ENCODE data around the gene FAM25A. TPM values are rescaled to one million over a fixed set of nuclear protein-coding genes. Genes with fewer than 3 reads are reported as not detected.

The FAM25A gene
- total RNA-seq, 4 donors from 2014 or later: 178 to 699 (median 512) TPM

DNA sequence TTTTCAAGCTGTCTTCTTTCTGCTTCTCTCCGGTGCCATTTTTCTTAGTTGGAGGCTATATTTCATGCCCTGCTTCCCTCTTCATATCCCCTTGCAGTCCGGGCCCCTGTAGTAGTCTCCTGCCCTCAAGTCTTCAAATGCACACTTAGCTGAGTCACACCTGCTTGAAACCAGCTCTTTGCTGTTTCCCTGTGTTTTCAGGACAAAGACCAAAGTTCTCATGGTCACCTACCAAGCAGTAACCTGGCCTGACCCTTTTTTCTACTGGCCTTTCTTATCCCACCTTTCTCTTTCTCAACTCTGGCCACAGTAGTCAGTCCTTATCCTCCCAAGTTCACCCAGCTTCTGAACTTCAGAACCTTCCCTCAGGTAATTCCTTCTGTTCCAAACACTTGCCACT lies 46.1 kb downstream of the FAM25A start:
- Histone ChIP-seq H3K4me3 (no peak overlapping the region), H3K4me1 (no peaks in the 10 kb centered on the region), H3K9me3 (no peaks in the 10 kb centered on the region), H3K27me3 (no peaks in the 10 kb centered on the region), H3K36me3 (peaks cover 93% of the 10 kb centered on the region), H3K27ac (no peak overlapping the region)
- DNase-seq (ENCODE audit: low spot score in 2 of 2): no peak
- TF ChIP-seq, protein P1, sequence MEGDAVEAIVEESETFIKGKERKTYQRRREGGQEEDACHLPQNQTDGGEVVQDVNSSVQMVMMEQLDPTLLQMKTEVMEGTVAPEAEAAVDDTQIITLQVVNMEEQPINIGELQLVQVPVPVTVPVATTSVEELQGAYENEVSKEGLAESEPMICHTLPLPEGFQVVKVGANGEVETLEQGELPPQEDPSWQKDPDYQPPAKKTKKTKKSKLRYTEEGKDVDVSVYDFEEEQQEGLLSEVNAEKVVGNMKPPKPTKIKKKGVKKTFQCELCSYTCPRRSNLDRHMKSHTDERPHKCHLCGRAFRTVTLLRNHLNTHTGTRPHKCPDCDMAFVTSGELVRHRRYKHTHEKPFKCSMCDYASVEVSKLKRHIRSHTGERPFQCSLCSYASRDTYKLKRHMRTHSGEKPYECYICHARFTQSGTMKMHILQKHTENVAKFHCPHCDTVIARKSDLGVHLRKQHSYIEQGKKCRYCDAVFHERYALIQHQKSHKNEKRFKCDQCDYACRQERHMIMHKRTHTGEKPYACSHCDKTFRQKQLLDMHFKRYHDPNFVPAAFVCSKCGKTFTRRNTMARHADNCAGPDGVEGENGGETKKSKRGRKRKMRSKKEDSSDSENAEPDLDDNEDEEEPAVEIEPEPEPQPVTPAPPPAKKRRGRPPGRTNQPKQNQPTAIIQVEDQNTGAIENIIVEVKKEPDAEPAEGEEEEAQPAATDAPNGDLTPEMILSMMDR (IDR thresholded peaks at IDR 0.05): no peak
- TF ChIP-seq EP300 (IDR thresholded peaks at IDR 0.05) (no peak), POLR2A (IDR thresholded peaks at IDR 0.05) (no peak), POLR2AphosphoS5 (IDR thresholded peaks at IDR 0.05) (no peak)
- 98% methylated on average over 2 of the region's 2 CpGs for WGBS

DNA sequence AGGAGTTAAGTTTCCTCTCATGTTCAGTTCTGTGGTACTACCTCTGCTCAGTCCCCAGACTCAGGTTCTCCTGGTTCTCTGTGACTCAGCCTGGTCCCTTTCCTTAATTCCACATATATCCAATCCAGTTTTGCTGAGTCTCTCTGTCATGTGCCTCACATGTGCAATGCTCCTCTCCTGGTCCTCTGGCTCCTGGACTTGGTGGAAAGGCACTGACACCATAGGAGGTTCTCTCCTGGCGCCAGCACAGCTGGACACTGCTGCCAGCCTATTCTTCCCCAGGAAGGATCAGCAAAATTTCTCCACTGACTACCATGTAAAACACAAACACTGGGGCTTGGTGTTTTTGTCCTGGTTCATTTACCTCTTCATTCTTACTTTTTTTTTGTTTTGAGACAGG lies 46.8 kb downstream of the FAM25A start:
- 100% methylated on average over 1 of the region's 1 CpG for WGBS
- Histone ChIP-seq H3K27ac (no peak overlapping the region), H3K4me1 (no peaks in the 10 kb centered on the region), H3K36me3 (peaks cover 93% of the 10 kb centered on the region), H3K9me3 (no peaks in the 10 kb centered on the region), H3K4me3 (no peak overlapping the region), H3K27me3 (no peaks in the 10 kb centered on the region)
- no peak for TF ChIP-seq POLR2AphosphoS5 (IDR thresholded peaks at IDR 0.05)
- TF ChIP-seq POLR2A (IDR thresholded peaks at IDR 0.05): no peak
- TF ChIP-seq EP300 (IDR thresholded peaks at IDR 0.05): no peak
- TF ChIP-seq, protein P1 (IDR thresholded peaks at IDR 0.05): no peak
- no peak for DNase-seq (ENCODE audit: low spot score in 2 of 2)

DNA sequence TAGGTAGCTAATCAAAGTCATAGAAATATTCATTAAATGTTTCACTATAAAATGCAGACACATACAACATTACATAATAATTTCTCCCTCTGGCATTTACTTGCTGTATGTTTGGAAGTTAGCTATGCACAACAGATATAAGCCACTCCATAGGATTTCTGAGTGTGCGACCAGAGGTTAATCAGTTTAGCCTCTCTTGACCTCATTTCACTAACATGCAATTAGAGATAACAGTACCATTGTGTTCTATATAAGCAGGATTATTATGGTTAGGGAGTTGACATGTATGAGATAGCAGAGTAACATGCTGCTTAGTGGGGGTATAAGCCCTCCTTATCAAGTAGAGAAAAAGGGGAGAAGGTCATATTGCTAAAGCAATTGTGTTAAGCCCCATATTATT lies 48.2 kb downstream of the FAM25A start:
- Histone ChIP-seq H3K4me3 (no peak overlapping the region), H3K9me3 (no peaks in the 10 kb centered on the region), H3K4me1 (no peaks in the 10 kb centered on the region), H3K27ac (no peak overlapping the region), H3K27me3 (no peaks in the 10 kb centered on the region), H3K36me3 (peaks cover 91% of the 10 kb centered on the region)
- TF ChIP-seq POLR2A (IDR thresholded peaks at IDR 0.05) (no peak), POLR2AphosphoS5 (IDR thresholded peaks at IDR 0.05) (no peak), EP300 (IDR thresholded peaks at IDR 0.05) (no peak)
- TF ChIP-seq, protein P1 (IDR thresholded peaks at IDR 0.05): no peak
- WGBS: 97% methylated on average over 1 of the region's 1 CpG
- no peak for DNase-seq (ENCODE audit: low spot score in 2 of 2)

DNA sequence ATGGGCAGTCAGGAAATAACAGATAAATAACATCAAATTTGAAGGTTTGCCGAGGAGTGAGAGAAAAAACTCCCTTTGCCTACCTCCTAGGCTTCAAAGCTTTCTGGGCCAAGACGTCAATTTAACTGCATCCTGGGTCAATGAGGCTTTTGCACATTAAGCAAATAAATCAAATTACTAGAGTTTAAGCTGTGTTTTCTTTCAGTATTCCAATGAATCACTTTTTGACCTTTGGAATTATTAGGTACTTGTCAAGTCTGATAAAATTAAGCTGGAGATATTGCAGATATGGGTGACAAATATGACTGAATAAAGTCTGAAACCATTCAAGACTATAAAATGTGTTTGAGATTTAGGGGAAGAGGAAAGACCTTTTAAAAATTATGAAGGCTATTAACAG lies 52.4 kb downstream of the FAM25A start:
- DNase-seq (ENCODE audit: low spot score in 2 of 2): no peak
- no peaks in the 10 kb centered on the region for H3K4me1 ChIP-seq
- H3K9me3 ChIP-seq: no peaks in the 10 kb centered on the region
- H3K27ac ChIP-seq: no peak overlapping the region
- TF ChIP-seq EP300 (IDR thresholded peaks at IDR 0.05) (no peak), POLR2A (IDR thresholded peaks at IDR 0.05) (no peak), POLR2AphosphoS5 (IDR thresholded peaks at IDR 0.05) (no peak)
- TF ChIP-seq, protein P1 (IDR thresholded peaks at IDR 0.05): no peak
- no peaks in the 10 kb centered on the region for H3K27me3 ChIP-seq
- WGBS: 83% methylated on average over 2 of the region's 2 CpGs
- peaks cover 63% of the 10 kb centered on the region for H3K36me3 ChIP-seq
- no peak overlapping the region for H3K4me3 ChIP-seq

Other genes starting within 250 kb of the FAM25A start
- gene MMRN2, start 62.7 kb upstream of the FAM25A start, total RNA-seq: 10 to 100 TPM; 23.1 to 77.6 (median 40.7) TPM
- 10 to 100 TPM; 20.7 to 27.1 (median 24.6) TPM for gene SNCG, start 61.7 kb upstream of the FAM25A start, total RNA-seq
- 100 to 1,000 TPM in 2 of 4 donors, 10 to 100 TPM in 2; 79.1 to 131 (median 104) TPM for gene ADIRF, start 51.8 kb upstream of the FAM25A start, total RNA-seq
- gene GLUD1, start 74.5 kb downstream of the FAM25A start, total RNA-seq: 100 to 1,000 TPM; 160 to 187 (median 174) TPM
- gene SHLD2, start 74.9 kb downstream of the FAM25A start, total RNA-seq: 10 to 100 TPM; 18.0 to 36.1 (median 20.8) TPM
- 1 to 10 TPM; 1.4 to 2.9 (median 2.6) TPM for gene NUTM2A, start 205.2 kb downstream of the FAM25A start, total RNA-seq

All from suprapubic skin (tissue), 4 donors.